GM18505 (cell line): ENCODE data around the gene HSPA2.

Experiments used
- ATAC-seq: cut with Tn5 transposase; IDR thresholded peaks from one replicate; pipeline ENCODE4 v1.9.1; 2021; ENCODE audit not compliant: unreplicated experiment
- POLR2A ChIP-seq: IDR thresholded peaks from 4 replicates; pipeline ENCODE4 v1.6.1; 2011; ENCODE audit warnings: borderline replicate concordance; ENCODE audit not compliant: insufficient read depth, insufficient read length; ENCODE audit errors: extremely low read depth

Gene HSPA2

DNA sequence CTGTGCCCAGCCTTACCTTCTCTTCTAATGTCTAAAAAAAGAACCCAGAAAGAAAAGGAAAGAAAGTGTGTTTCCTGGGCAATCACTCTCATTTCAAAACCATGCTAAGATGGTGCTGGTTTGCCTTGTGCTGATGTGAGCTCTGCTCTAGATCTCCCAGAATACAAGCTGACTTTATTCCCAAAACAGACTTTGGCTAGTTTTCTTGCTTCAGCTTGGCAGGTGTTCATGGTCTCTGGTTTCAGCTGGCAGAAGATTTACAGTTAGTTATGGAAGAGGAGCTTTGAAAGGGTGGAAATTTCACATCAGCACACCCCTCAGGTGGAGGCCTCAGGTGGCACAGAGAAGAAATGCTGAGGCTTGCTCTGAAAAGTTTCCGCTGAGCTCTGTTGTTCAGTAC lies 43.6 kb downstream of the HSPA2 start:
- TF ChIP-seq POLR2A, result no peak
- ATAC-seq, result no peak

DNA sequence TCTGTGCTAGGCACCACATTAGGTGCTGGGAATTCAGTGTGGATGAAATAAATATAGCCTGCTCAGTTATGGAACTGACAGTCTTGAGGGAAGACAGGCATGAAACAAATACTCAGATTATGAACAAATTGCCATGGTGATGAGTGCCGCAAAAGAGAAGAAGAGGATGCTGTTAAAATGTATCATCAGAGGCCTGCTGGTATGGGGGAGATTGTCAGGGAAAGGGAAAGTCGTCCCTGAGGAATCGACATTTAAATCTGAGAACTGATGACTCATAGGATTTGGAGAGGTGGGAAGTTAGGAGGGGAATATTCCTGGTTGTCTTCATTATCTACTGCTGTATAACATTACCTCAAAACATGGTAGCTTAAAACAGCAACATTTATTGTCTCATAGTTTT lies 51.3 kb downstream of the HSPA2 start:
- ATAC-seq, result no peak
- no peak for TF ChIP-seq POLR2A
